ENCODE data around the gene RBBP8NL. TPM values are rescaled to one million over a fixed set of nuclear protein-coding genes. Genes with fewer than 3 reads are reported as not detected.

RBBP8NL gene
- total RNA-seq, 2 experiments from 2014 or later = not detected

DNA sequence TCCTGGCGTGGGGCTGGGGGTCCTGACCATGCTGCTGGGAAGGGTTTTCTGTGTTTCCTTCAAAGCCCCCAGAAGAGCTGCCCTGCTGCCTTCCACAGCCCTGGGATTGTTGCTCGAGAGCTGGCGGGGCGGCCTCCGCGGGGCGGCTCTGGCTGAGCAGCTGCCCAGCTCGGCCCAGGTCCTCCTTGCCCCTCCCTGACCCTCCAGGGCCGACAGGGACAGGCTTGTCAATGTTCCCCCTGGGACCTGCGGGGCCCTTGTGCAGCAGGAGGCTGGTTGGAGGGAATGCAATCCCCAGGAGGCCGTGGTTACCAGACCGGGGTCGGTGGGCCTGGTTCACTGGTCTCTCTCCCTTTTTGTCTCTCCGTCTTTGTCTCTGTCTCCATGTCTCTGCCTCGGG lies 28.6 kb upstream of the RBBP8NL start:
- Histone ChIP-seq H3K36me3 (ENCODE audit: insufficient read depth, low read length) (no peaks in the 10 kb centered on the region), H3K4me3 (ENCODE audit: low read length) (no peak overlapping the region), H3K4me1 (ENCODE audit: insufficient read depth, low read length) (no peaks in the 10 kb centered on the region), H3K27ac (ENCODE audit: low read depth in 1 of 2, low read length in 2 of 2) (no peak overlapping the region), H3K27me3 (ENCODE audit: control insufficient read depth in 1 of 2, insufficient read depth in 2 of 2, low read length in 2 of 2) (peaks cover 0 to 10% of the 10 kb centered on the region in 2 experiments), H3K9me3 (ENCODE audit: control insufficient read depth in 1 of 2, insufficient read depth in 1 of 2, low read length in 2 of 2) (no peaks in the 10 kb centered on the region)
- ATAC-seq (ENCODE audit: poor library complexity) = no peak
- no peak for DNase-seq
- TF ChIP-seq, protein P1, sequence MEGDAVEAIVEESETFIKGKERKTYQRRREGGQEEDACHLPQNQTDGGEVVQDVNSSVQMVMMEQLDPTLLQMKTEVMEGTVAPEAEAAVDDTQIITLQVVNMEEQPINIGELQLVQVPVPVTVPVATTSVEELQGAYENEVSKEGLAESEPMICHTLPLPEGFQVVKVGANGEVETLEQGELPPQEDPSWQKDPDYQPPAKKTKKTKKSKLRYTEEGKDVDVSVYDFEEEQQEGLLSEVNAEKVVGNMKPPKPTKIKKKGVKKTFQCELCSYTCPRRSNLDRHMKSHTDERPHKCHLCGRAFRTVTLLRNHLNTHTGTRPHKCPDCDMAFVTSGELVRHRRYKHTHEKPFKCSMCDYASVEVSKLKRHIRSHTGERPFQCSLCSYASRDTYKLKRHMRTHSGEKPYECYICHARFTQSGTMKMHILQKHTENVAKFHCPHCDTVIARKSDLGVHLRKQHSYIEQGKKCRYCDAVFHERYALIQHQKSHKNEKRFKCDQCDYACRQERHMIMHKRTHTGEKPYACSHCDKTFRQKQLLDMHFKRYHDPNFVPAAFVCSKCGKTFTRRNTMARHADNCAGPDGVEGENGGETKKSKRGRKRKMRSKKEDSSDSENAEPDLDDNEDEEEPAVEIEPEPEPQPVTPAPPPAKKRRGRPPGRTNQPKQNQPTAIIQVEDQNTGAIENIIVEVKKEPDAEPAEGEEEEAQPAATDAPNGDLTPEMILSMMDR (IDR thresholded peaks at IDR 0.05) = no peak
- peaks cover 9% of the 10 kb centered on the region for H3K27me3 Mint-ChIP-seq
- no peaks in the 10 kb centered on the region for H3K36me3 Mint-ChIP-seq (ENCODE audit: low read depth)
- no peaks in the 10 kb centered on the region for H3K9me3 Mint-ChIP-seq
- ChIA-PET CTCF (no interaction called here), POLR2A (no interaction called here)
- intact Hi-C loops (cut with DNase I, micrococcal nuclease) = no loop called here
- no peaks in the 10 kb centered on the region for H3K4me1 Mint-ChIP-seq (ENCODE audit: low read depth)
- no peak overlapping the region for H3K27ac Mint-ChIP-seq
- H3K4me3 Mint-ChIP-seq = no peak overlapping the region

DNA sequence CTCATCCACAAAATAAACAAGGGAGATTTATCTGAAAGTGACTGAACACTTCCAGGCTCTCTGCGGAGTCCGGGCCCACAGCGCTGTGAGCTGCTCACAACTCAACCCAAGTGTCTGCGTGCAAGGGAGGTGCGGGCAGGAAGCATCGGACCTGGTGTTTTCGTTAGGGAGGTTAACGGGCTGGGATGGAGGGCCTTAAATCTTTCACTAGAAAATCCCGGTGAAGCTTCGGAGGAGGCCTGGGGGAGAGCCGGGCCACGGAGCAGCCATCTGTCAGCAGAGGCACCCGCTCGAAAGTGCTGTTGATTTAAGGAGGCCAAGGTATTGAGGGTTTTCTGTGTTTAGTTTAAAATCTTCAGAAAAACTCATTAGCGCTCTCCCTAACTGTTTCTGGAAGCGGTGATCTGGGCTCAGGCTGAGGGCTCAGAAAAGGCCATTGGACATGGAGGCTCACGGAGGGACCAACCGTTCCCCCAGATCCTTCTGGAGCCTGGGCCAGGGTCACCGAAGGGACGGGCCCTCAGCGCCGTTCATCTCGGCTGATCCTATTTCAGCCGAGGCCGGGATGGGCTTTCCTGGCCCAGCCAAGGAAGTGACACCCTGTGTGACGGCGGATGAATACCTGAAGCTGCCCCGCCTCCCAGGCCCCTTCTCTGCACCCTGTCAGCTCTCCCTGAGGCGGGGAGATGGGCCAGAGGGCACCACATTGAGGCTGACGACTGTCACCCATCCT lies 27.7 kb upstream of the RBBP8NL start:
- DNase-seq (no peak), ATAC-seq (ENCODE audit: poor library complexity) (no peak)
- H3K4me1 Mint-ChIP-seq (ENCODE audit: low read depth) = no peaks in the 10 kb centered on the region
- ChIA-PET CTCF (no interaction called here), POLR2A (no interaction called here)
- peaks cover 9% of the 10 kb centered on the region for H3K27me3 Mint-ChIP-seq
- H3K9me3 Mint-ChIP-seq = no peaks in the 10 kb centered on the region
- H3K4me3 Mint-ChIP-seq = no peak overlapping the region
- H3K9me3 ChIP-seq (ENCODE audit: control insufficient read depth in 1 of 2, insufficient read depth in 1 of 2, low read length in 2 of 2) = no peaks in the 10 kb centered on the region
- no peak overlapping the region for H3K27ac Mint-ChIP-seq
- intact Hi-C loops (cut with DNase I, micrococcal nuclease) = no loop called here
- H3K27me3 ChIP-seq (ENCODE audit: control insufficient read depth in 1 of 2, insufficient read depth in 2 of 2, low read length in 2 of 2) = peaks cover 0 to 10% of the 10 kb centered on the region in 2 experiments
- H3K4me3 ChIP-seq (ENCODE audit: low read length) = no peak overlapping the region
- TF ChIP-seq, protein P1 (IDR thresholded peaks at IDR 0.05) = no peak
- H3K36me3 ChIP-seq (ENCODE audit: insufficient read depth, low read length) = no peaks in the 10 kb centered on the region
- no peaks in the 10 kb centered on the region for H3K36me3 Mint-ChIP-seq (ENCODE audit: low read depth)
- no peak overlapping the region for H3K27ac ChIP-seq (ENCODE audit: low read depth in 1 of 2, low read length in 2 of 2)
- H3K4me1 ChIP-seq (ENCODE audit: insufficient read depth, low read length) = no peaks in the 10 kb centered on the region

DNA sequence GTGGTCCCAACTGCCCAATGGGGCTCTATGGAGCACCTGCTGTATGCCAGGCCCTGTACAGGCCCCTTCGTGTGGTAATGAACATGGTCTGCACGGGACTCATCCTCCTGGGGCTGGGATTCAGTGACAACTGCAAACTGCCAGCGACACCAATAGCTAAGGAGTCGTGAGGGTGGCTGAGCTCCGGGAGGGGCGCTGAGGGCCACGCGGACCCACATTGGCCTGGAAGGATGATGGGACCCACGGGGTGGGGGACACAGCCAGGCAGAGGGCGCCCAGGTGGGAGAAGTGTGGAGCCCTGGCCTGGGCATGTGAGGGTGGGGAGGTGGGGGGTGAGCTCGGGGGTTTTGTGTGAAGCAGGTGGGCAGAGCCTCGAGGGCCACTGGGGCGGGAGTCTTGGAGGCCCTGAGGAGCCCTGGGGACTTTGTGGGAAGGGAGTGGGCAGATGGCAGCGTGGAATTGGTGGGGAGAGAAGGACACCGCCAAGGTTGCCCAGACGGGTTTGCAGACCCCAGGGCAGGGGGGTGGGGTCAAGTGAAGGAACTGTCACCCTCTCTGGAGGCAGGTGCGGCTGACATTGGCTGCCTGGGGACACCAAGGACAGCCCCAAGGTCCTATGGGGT lies 26.0 kb upstream of the RBBP8NL start:
- TF ChIP-seq, protein P1 (IDR thresholded peaks at IDR 0.05) = no peak
- peaks cover 14% of the 10 kb centered on the region for H3K27me3 Mint-ChIP-seq
- ATAC-seq (ENCODE audit: poor library complexity) = no peak
- H3K9me3 ChIP-seq (ENCODE audit: control insufficient read depth in 1 of 2, insufficient read depth in 1 of 2, low read length in 2 of 2) = no peaks in the 10 kb centered on the region
- no peak overlapping the region for H3K27ac Mint-ChIP-seq
- no peak overlapping the region for H3K4me3 ChIP-seq (ENCODE audit: low read length)
- H3K4me1 ChIP-seq (ENCODE audit: insufficient read depth, low read length) = no peaks in the 10 kb centered on the region
- intact Hi-C loops (cut with DNase I, micrococcal nuclease) = no loop called here
- H3K27me3 ChIP-seq (ENCODE audit: control insufficient read depth in 1 of 2, insufficient read depth in 2 of 2, low read length in 2 of 2) = peaks cover 0 to 10% of the 10 kb centered on the region in 2 experiments
- DNase-seq = no peak
- no peaks in the 10 kb centered on the region for H3K9me3 Mint-ChIP-seq
- ChIA-PET CTCF (no interaction called here), POLR2A (no interaction called here)
- H3K27ac ChIP-seq (ENCODE audit: low read depth in 1 of 2, low read length in 2 of 2) = no peak overlapping the region
- no peaks in the 10 kb centered on the region for H3K4me1 Mint-ChIP-seq (ENCODE audit: low read depth)
- no peak overlapping the region for H3K4me3 Mint-ChIP-seq
- H3K36me3 ChIP-seq (ENCODE audit: insufficient read depth, low read length) = no peaks in the 10 kb centered on the region
- no peaks in the 10 kb centered on the region for H3K36me3 Mint-ChIP-seq (ENCODE audit: low read depth)

Data from CD4-positive, alpha-beta T cell (primary cell).